Endothelial cell of umbilical vein (primary cell): Measurements from ENCODE around the gene PRKAG1. TPM values are rescaled to one million over a fixed set of nuclear protein-coding genes. Genes with fewer than 3 reads are reported as not detected.

Experiments used
- BruUV-seq: library from RNA; stranded (reverse); fragments of 400-500 nt; replicated peaks from 2 replicates; lab custom pipeline; 2021; lab: Mats Ljungman, UMichigan
- CTCF ChIA-PET: fragments of 300-600, 350-600 bp; sonication (Branson Sonifier 250); formaldehyde crosslinking; loops from one replicate; lab custom pipeline; 2021; ENCODE audit warnings: antibody characterized with exemption, inconsistent platforms; lab: Charles Lee
- POLR2A ChIA-PET: fragments of 300-600, 350-600 bp; sonication (Branson Sonifier 250); formaldehyde crosslinking; loops from one replicate; lab custom pipeline; 2021; ENCODE audit warnings: antibody characterized with exemption, inconsistent platforms; lab: Charles Lee
- DNase-seq: peaks from one replicate; pipeline ENCODE4 v3.0.0-alpha.2; 2011; ENCODE audit warnings: low read depth, low spot score
- FAIRE-seq: peaks from 2 replicates; lab custom pipeline; 2011; peaks lifted over from hg19 to GRCh38; lab: Jason Lieb, UNC
- H2AFZ ChIP-seq: 2 replicates; pipeline ENCODE4 v1.6.0; 2012; ENCODE audit warnings: low read depth, low read length, control low read depth, inconsistent platforms
- H3K27ac ChIP-seq: 2 replicates; pipeline ENCODE4 v1.5.1; 2011; ENCODE audit warnings: low read depth, mild to moderate bottlenecking, control low read depth, low read length, moderate library complexity; ENCODE audit not compliant: insufficient read depth
- H3K27me3 ChIP-seq, 2 experiments: 2 replicates each; pipeline versions ENCODE4 v1.6.0 to v1.6.1; 2011; ENCODE audit warnings: low read length in 2 of 2, mixed read lengths in 1 of 2; ENCODE audit not compliant: control insufficient read depth in 2 of 2, insufficient read depth in 2 of 2
- H3K36me3 ChIP-seq, 2 experiments: 2 replicates in 1 of 2; 3 replicates in 1 of 2; pipeline ENCODE4 v1.5.1; 2011; ENCODE audit warnings: low read length in 2 of 2, mild to moderate bottlenecking in 1 of 2, moderate library complexity in 1 of 2; ENCODE audit not compliant: control insufficient read depth in 2 of 2, insufficient read depth in 2 of 2; ENCODE audit errors: extremely low read depth in 1 of 2
- H3K4me1 ChIP-seq: 3 replicates; pipeline ENCODE4 v1.5.1; 2011; ENCODE audit warnings: mild to moderate bottlenecking, low read length; ENCODE audit not compliant: control insufficient read depth, insufficient read depth; ENCODE audit errors: extremely low read depth
- H3K4me2 ChIP-seq: 2 replicates; pipeline ENCODE4 v1.6.1; 2011; ENCODE audit warnings: low read length, control low read depth, mixed read lengths; ENCODE audit not compliant: insufficient read depth
- H3K4me3 ChIP-seq, 3 experiments: fragments of 200-600 bp in 1 of 3; sonication (generic), shearing (Covaris generic) in 1 of 3; replicated peaks in 1 of 3; 2 replicates each; pipeline ENCODE4 v1.5.1; 2011 to 2016; ENCODE audit warnings: control low read depth in 3 of 3, low read length in 3 of 3, mild to moderate bottlenecking in 2 of 3, inconsistent platforms in 1 of 3, low read depth in 1 of 3, moderate library complexity in 1 of 3; ENCODE audit not compliant: insufficient read depth in 1 of 3
- H3K79me2 ChIP-seq: 2 replicates; pipeline ENCODE4 v1.6.0; 2012; ENCODE audit warnings: low read length, inconsistent platforms; ENCODE audit not compliant: control insufficient read depth, insufficient read depth
- H3K9ac ChIP-seq: replicated peaks from 2 replicates; pipeline ENCODE3; 2011; ENCODE audit warnings: low read length, control low read depth; ENCODE audit not compliant: insufficient read depth; ENCODE audit errors: extremely low read depth
- H3K9me1 ChIP-seq: replicated peaks from 3 replicates; pipeline ENCODE4 v1.6.0; 2011; ENCODE audit warnings: mild to moderate bottlenecking, low read length; ENCODE audit not compliant: control insufficient read depth, insufficient read depth; ENCODE audit errors: extremely low read depth
- H3K9me3 ChIP-seq: replicated peaks from 2 replicates; pipeline ENCODE4 v1.5.1; 2012; ENCODE audit warnings: low read length, inconsistent platforms; ENCODE audit not compliant: control insufficient read depth, insufficient read depth
- H4K20me1 ChIP-seq: replicated peaks from 2 replicates; pipeline ENCODE3; 2011; ENCODE audit warnings: mild to moderate bottlenecking, low read length; ENCODE audit not compliant: control insufficient read depth, insufficient read depth; ENCODE audit errors: extremely low read depth
- EZH2 ChIP-seq: IDR thresholded peaks from 2 replicates; pipeline ENCODE4 v1.6.1; 2012; ENCODE audit warnings: borderline replicate concordance, low read depth, mild to moderate bottlenecking, moderate library complexity, low read length, inconsistent platforms; ENCODE audit not compliant: severe bottlenecking
- GATA2 ChIP-seq: IDR thresholded peaks from 2 replicates; pipeline ENCODE4 v1.7.0; 2011; ENCODE audit warnings: low read depth, mild to moderate bottlenecking, moderate library complexity, mixed read lengths, low read length; ENCODE audit not compliant: insufficient read length, insufficient read depth
- POLR2AphosphoS5 ChIP-seq: IDR thresholded peaks from 2 replicates; pipeline ENCODE4 v1.6.1; 2012; ENCODE audit warnings: low read depth, mild to moderate bottlenecking, control low read depth, low read length, moderate library complexity; ENCODE audit not compliant: insufficient read depth
- dilution Hi-C: fragments of 300-500 bp; cut with MboI; formaldehyde crosslinking; loops from one replicate; pipeline ENCODE4 v1.15.0; 2019; ENCODE audit warnings: low sequenced_read_pairs; ENCODE audit not compliant: extremely low pct_ligation_motif_present
- intact Hi-C: fragments of 100-400 bp; cut with micrococcal nuclease; formaldehyde crosslinking; loops from one replicate; pipeline ENCODE4 v1.10.0; 2022
- polyA plus RNA-seq, 4 experiments: library from polyadenylated mRNA; depleted of rRNA in 3 of 4; stranded (reverse) in 3 of 4; unstranded in 1 of 4; fragments of >200 nt; gene quantifications; 2 replicates each; pipeline versions ENCODE4 v1.2.1 to v1.2.3, GENCODE V29; 2011 to 2012; ENCODE audit warnings: missing spikeins in 1 of 4
- total RNA-seq: library from RNA; stranded (reverse); gene quantifications from 2 replicates; pipeline ENCODE4 v1.2.3, GENCODE V29; 2021

The PRKAG1 gene
- total and polyA plus RNA-seq, 2 donors (not counting 3 experiments of a cell fraction or from before 2014, with no cell fraction given) = 52.1 to 54.9 TPM

- Histone ChIP-seq H3K27ac (no peak overlapping the region), H3K9me3 (no peaks in the 10 kb centered on the region), H3K4me3 (no peak overlapping the region), H3K9me1 (no peaks in the 10 kb centered on the region), H3K4me1 (peaks cover 13% of the 10 kb centered on the region), H2AFZ (no peak overlapping the region), H3K36me3 (no peaks in the 10 kb centered on the region), H3K4me2 (no peak overlapping the region), H3K79me2 (no peaks in the 10 kb centered on the region), H3K27me3 (peaks cover 60 to 63% of the 10 kb centered on the region in 2 experiments), H4K20me1 (no peaks in the 10 kb centered on the region), H3K9ac (no peak overlapping the region)
- TF ChIP-seq EZH2 = peak; percentile 90
- TF ChIP-seq POLR2AphosphoS5 = no peak
- intact Hi-C loops (loop anchor here (5.0 kb wide), 1 partner anchor 52 kb away; the partner anchor contains the start of gene FKBP11), dilution Hi-C loops (no loop called here)
- POLR2A ChIA-PET = no interaction called here
- CTCF ChIA-PET = interaction anchor here (0.7 to 11.2 kb wide), 19 partner anchors 8 to 126 kb away, joined by 3 to 175 read pairs (median 5); partner anchors contain the start of genes ARF3, DDN, FKBP11 and WNT10B
- BruUV-seq = no TSS peak
- DNase-seq (no peak), FAIRE-seq (no peak)
These were observed 39.6 kb downstream of the PRKAG1 start for GRCh38 chr12:48978741-48979601.

- no peak within 1 kb of the TSS for H3K27ac ChIP-seq
- no peaks in the 10 kb centered on the region for H4K20me1 ChIP-seq
- ChIA-PET POLR2A (no interaction called here), CTCF (interaction anchor here (0.7 to 11.2 kb wide), 18 partner anchors 10 to 125 kb away, joined by 3 to 175 read pairs (median 6); partner anchors contain the start of genes ARF3, DDN and FKBP11)
- no peak within 1 kb of the TSS for H3K4me2 ChIP-seq
- H3K79me2 ChIP-seq = no peaks in the 10 kb centered on the region
- H3K4me1 ChIP-seq = peaks cover 13% of the 10 kb centered on the region
- dilution Hi-C loops = no loop called here
- H2AFZ ChIP-seq = no peak within 1 kb of the TSS
- DNase-seq = no peak
- intact Hi-C loops = loop anchor here (5.0 kb wide), 1 partner anchor 51 kb away; the partner anchor contains the start of gene FKBP11
- no peak within 1 kb of the TSS for H3K9ac ChIP-seq
- no peaks in the 10 kb centered on the region for H3K9me1 ChIP-seq
- H3K27me3 ChIP-seq = peaks cover 60 to 63% of the 10 kb centered on the region in 2 experiments
- no peak for FAIRE-seq
- H3K36me3 ChIP-seq = no peaks in the 10 kb centered on the region
- peak; percentile 97 for TF ChIP-seq EZH2
- TF ChIP-seq GATA2 = no peak
- no peak within 1 kb of the TSS for H3K4me3 ChIP-seq
- BruUV-seq = no TSS peak
- H3K9me3 ChIP-seq = no peaks in the 10 kb centered on the region
These were observed 40.3 kb downstream of the PRKAG1 start, which contains the start of gene WNT1 for GRCh38 chr12:48978291-48978740. WNT1 (plus strand) TSS chr12:48978322; CDS start chr12:48978651, 329 bp downstream.
